ENCODE data around the gene FAM83C.

Gene FAM83C

GRCh38 chr20:35270021-35270902 is 22.0 kb downstream of the FAM83C start:
- Histone ChIP-seq H4K20me1 (ENCODE audit: insufficient read depth, low read length) (no peaks in the 10 kb centered on the region), H3K4me3 (ENCODE audit: low read length) (no peak overlapping the region), H3K79me2 (ENCODE audit: low read length) (no peaks in the 10 kb centered on the region), H3K36me3 (replicated peaks; ENCODE audit: low read depth, low read length) (no peaks in the 10 kb centered on the region), H3K27ac (ENCODE audit: low read length) (no peak overlapping the region), H3K27me3 (ENCODE audit: low read depth, low read length) (no peaks in the 10 kb centered on the region), H3K4me1 (ENCODE audit: low read length) (peaks cover 12% of the 10 kb centered on the region), H3K9me3 (ENCODE audit: insufficient read depth, low read length) (no peaks in the 10 kb centered on the region), H3K9ac (ENCODE audit: low read length) (no peak overlapping the region), H3K4me2 (ENCODE audit: low read length) (no peak overlapping the region), H2AFZ (ENCODE audit: low read depth, low read length) (no peak overlapping the region)
- TF ChIP-seq CTCF (IDR thresholded peaks at IDR 0.05; ENCODE audit: low read depth, low read length) (no peak), EZH2phosphoT487 (IDR thresholded peaks at IDR 0.05; ENCODE audit: low read depth) (no peak)

GRCh38 chr20:35269055-35269781 is 23.0 kb downstream of the FAM83C start:
- Histone ChIP-seq H3K4me3 (ENCODE audit: low read length) (no peak overlapping the region), H3K4me2 (ENCODE audit: low read length) (no peak overlapping the region), H3K27me3 (ENCODE audit: low read depth, low read length) (no peaks in the 10 kb centered on the region), H4K20me1 (ENCODE audit: insufficient read depth, low read length) (no peaks in the 10 kb centered on the region), H2AFZ (ENCODE audit: low read depth, low read length) (no peak overlapping the region; the same call in 1 of the 2 replicates), H3K9ac (ENCODE audit: low read length) (no peak overlapping the region), H3K4me1 (ENCODE audit: low read length) (peaks cover 12% of the 10 kb centered on the region), H3K9me3 (ENCODE audit: insufficient read depth, low read length) (no peaks in the 10 kb centered on the region), H3K36me3 (replicated peaks; ENCODE audit: low read depth, low read length) (no peaks in the 10 kb centered on the region), H3K79me2 (ENCODE audit: low read length) (no peaks in the 10 kb centered on the region), H3K27ac (ENCODE audit: low read length) (no peak overlapping the region)
- no peak for TF ChIP-seq EZH2phosphoT487 (IDR thresholded peaks at IDR 0.05; ENCODE audit: low read depth)
- TF ChIP-seq CTCF (IDR thresholded peaks at IDR 0.05; ENCODE audit: low read depth, low read length): peak; percentile 96

- Histone ChIP-seq H4K20me1 (ENCODE audit: insufficient read depth, low read length) (no peaks in the 10 kb centered on the region), H3K9ac (ENCODE audit: low read length) (no peak overlapping the region), H3K9me3 (ENCODE audit: insufficient read depth, low read length) (no peaks in the 10 kb centered on the region), H3K27me3 (ENCODE audit: low read depth, low read length) (no peaks in the 10 kb centered on the region), H3K4me3 (ENCODE audit: low read length) (no peak overlapping the region), H3K4me2 (ENCODE audit: low read length) (no peak overlapping the region), H3K27ac (ENCODE audit: low read length) (no peak overlapping the region), H3K36me3 (replicated peaks; ENCODE audit: low read depth, low read length) (no peaks in the 10 kb centered on the region), H2AFZ (ENCODE audit: low read depth, low read length) (no peak overlapping the region), H3K4me1 (ENCODE audit: low read length) (peaks cover 12% of the 10 kb centered on the region), H3K79me2 (ENCODE audit: low read length) (no peaks in the 10 kb centered on the region)
- TF ChIP-seq CTCF (IDR thresholded peaks at IDR 0.05; ENCODE audit: low read depth, low read length): no peak
- TF ChIP-seq EZH2phosphoT487 (IDR thresholded peaks at IDR 0.05; ENCODE audit: low read depth): no peak
Observed at GRCh38 chr20:35267092-35267491, 25.1 kb downstream of the FAM83C start.

- H4K20me1 ChIP-seq (ENCODE audit: insufficient read depth, low read length): no peaks in the 10 kb centered on the region
- H3K4me2 ChIP-seq (ENCODE audit: low read length): no peak overlapping the region
- H3K36me3 ChIP-seq (replicated peaks; ENCODE audit: low read depth, low read length): no peaks in the 10 kb centered on the region
- peaks cover 12% of the 10 kb centered on the region for H3K4me1 ChIP-seq (ENCODE audit: low read length)
- no peak overlapping the region for H3K4me3 ChIP-seq (ENCODE audit: low read length)
- no peaks in the 10 kb centered on the region for H3K9me3 ChIP-seq (ENCODE audit: insufficient read depth, low read length)
- H3K27ac ChIP-seq (ENCODE audit: low read length): no peak overlapping the region
- H3K79me2 ChIP-seq (ENCODE audit: low read length): no peaks in the 10 kb centered on the region
- no peak overlapping the region for H2AFZ ChIP-seq (ENCODE audit: low read depth, low read length)
- no peak overlapping the region for H3K9ac ChIP-seq (ENCODE audit: low read length)
- H3K27me3 ChIP-seq (ENCODE audit: low read depth, low read length): peaks cover 4% of the 10 kb centered on the region; the same call in 1 of the 2 replicates
- TF ChIP-seq CTCF (IDR thresholded peaks at IDR 0.05; ENCODE audit: low read depth, low read length) (peak; percentile 15), EZH2phosphoT487 (IDR thresholded peaks at IDR 0.05; ENCODE audit: low read depth) (no peak)
Observed at GRCh38 chr20:35264755-35265154, 27.5 kb downstream of the FAM83C start.

All from OCI-LY3 (cell line).